ENCODE results near the gene ZC3H4.
"Not testable (repeated sequence)": the region's sequence is repeated elsewhere in the genome, so short reads cannot be mapped to it uniquely, and the experiment has no call there.

ZC3H4 gene

GRCh38 chr19:47082493-47082892 is 31.1 kb downstream of the ZC3H4 start:
- TF ChIP-seq CTCF (IDR thresholded peaks at IDR 0.05): no peak
- no peak overlapping the region for H3K27ac ChIP-seq
- no peak overlapping the region for H3K4me3 ChIP-seq
- DNase-seq (ENCODE audit: low spot score): no peak

GRCh38 chr19:47081095-47081494 is 32.5 kb downstream of the ZC3H4 start:
- no peak for TF ChIP-seq CTCF (IDR thresholded peaks at IDR 0.05)
- no peak for DNase-seq (ENCODE audit: low spot score)
- Histone ChIP-seq H3K27ac (peak overlapping the region in 1 of 2 donors; percentile 39), H3K4me3 (no peak overlapping the region)

- not testable (repeated sequence) for H3K4me3 ChIP-seq; H3K27ac ChIP-seq; DNase-seq (ENCODE audit: low spot score)
These were observed 35.2 kb downstream of the ZC3H4 start for GRCh38 chr19:47078351-47078750.

- no peak for TF ChIP-seq CTCF (IDR thresholded peaks at IDR 0.05)
- H3K4me3 ChIP-seq: no peak overlapping the region
- no peak for DNase-seq (ENCODE audit: low spot score)
- no peak overlapping the region for H3K27ac ChIP-seq
These were observed 37.6 kb downstream of the ZC3H4 start for GRCh38 chr19:47075941-47076340.

- no peak for DNase-seq (ENCODE audit: low spot score)
- TF ChIP-seq CTCF (IDR thresholded peaks at IDR 0.05): no peak
- H3K27ac ChIP-seq: no peak overlapping the region
- no peak overlapping the region for H3K4me3 ChIP-seq
These were observed 38.3 kb downstream of the ZC3H4 start for GRCh38 chr19:47075179-47075810.

- Histone ChIP-seq H3K27ac (no peak overlapping the region), H3K4me3 (no peak overlapping the region)
- TF ChIP-seq CTCF (IDR thresholded peaks at IDR 0.05): no peak
- DNase-seq (ENCODE audit: low spot score): no peak
These were observed 39.0 kb downstream of the ZC3H4 start for GRCh38 chr19:47074621-47075020.

GRCh38 chr19:47073574-47073973 is 40.0 kb downstream of the ZC3H4 start:
- H3K4me3 ChIP-seq: no peak overlapping the region
- H3K27ac ChIP-seq: no peak overlapping the region
- TF ChIP-seq CTCF (IDR thresholded peaks at IDR 0.05): no peak
- DNase-seq (ENCODE audit: low spot score): no peak
